Hypothalamus (tissue), 51 donors: ENCODE measurements around the gene TMEM225B.
A peak's percentile ranks its signal among the peaks of the same experiment; 100 is the strongest.
"Not testable (repeated sequence)": the region's sequence is repeated elsewhere in the genome, so short reads cannot be mapped to it uniquely, and the experiment has no call there.

Source experiments
- DNase-seq, 51 donors: peaks; one replicate each; lab custom pipeline; 2025; lab: John Stamatoyannopoulos, UW

TMEM225B gene

GRCh38 chr7:99576251-99576650 lies 21.8 kb upstream of the TMEM225B start:
- DNase-seq: no peak

GRCh38 chr7:99579281-99579955 lies 18.6 kb upstream of the TMEM225B start:
- DNase-seq: no peak

GRCh38 chr7:99579956-99580777 lies 17.9 kb upstream of the TMEM225B start:
- peak in 39 of 51 donors; percentile 7 to 62 (median 40) for DNase-seq

GRCh38 chr7:99580778-99581332 lies 17.2 kb upstream of the TMEM225B start:
- not testable (repeated sequence) for DNase-seq

GRCh38 chr7:99588868-99589267 lies 9.2 kb upstream of the TMEM225B start:
- no peak for DNase-seq

GRCh38 chr7:99594948-99595745 lies 2.9 kb upstream of the TMEM225B start:
- no peak for DNase-seq

GRCh38 chr7:99596408-99596955 lies 1.6 kb upstream of the TMEM225B start:
- no peak for DNase-seq

GRCh38 chr7:99599836-99600235 lies 1.8 kb downstream of the TMEM225B start:
- DNase-seq: no peak

GRCh38 chr7:99601656-99602310 lies 3.7 kb downstream of the TMEM225B start:
- no peak for DNase-seq

- no peak for DNase-seq
These were observed 7.5 kb downstream of the TMEM225B start for GRCh38 chr7:99605527-99605926.

- no peak for DNase-seq
These were observed 8.5 kb downstream of the TMEM225B start for GRCh38 chr7:99606531-99606930.

- DNase-seq: no peak
These were observed 9.5 kb downstream of the TMEM225B start for GRCh38 chr7:99607548-99607947.

GRCh38 chr7:99614495-99614894 lies 16.4 kb downstream of the TMEM225B start:
- no peak for DNase-seq

GRCh38 chr7:99615989-99616358 lies 17.9 kb downstream of the TMEM225B start:
- DNase-seq: no peak

GRCh38 chr7:99616359-99617191 lies 18.5 kb downstream of the TMEM225B start, which contains the start of gene ZSCAN25:
TSS of gene ZSCAN25 (plus strand) at chr7:99616946. CDS start at chr7:99619607, 2,661 bp downstream.
- DNase-seq: peak; percentile 23 to 89 (median 76)

- DNase-seq: peak in 1 of 51 donors; percentile 19
These were observed 19.2 kb downstream of the TMEM225B start for GRCh38 chr7:99617192-99617781.

- no peak for DNase-seq
These were observed 20.7 kb downstream of the TMEM225B start for GRCh38 chr7:99618726-99619125.

- no peak for DNase-seq
These were observed 21.6 kb downstream of the TMEM225B start for GRCh38 chr7:99619571-99620130.
